ENCODE results near the gene FCRL4. TPM values are rescaled to one million over a fixed set of nuclear protein-coding genes. Genes with fewer than 3 reads are reported as not detected.

Gene FCRL4
- total RNA-seq (not detected), polyA plus RNA-seq (not detected)

GRCh38 chr1:157597959-157598667 is at the start of gene FCRL4:
Gene FCRL4, minus strand, starts transcription at chr1:157598085. Its CDS starts 141 bp downstream, at chr1:157597944.
- TF ChIP-seq SP1 (IDR thresholded peaks at IDR 0.05) = no peak
- TF ChIP-seq GABPA (IDR thresholded peaks at IDR 0.05 in 1 of 2, conservative IDR thresholded peaks at IDR 0.05 in 1 of 2) = no peak
- no peak for TF ChIP-seq ATF3 (IDR thresholded peaks at IDR 0.05)
- no peak for TF ChIP-seq CTCF (IDR thresholded peaks at IDR 0.05; ENCODE audit: low read depth, low read length, missing input control)
- no peak for TF ChIP-seq HNF4A (conservative IDR thresholded peaks at IDR 0.05)
- TF ChIP-seq RAD21 (IDR thresholded peaks at IDR 0.05) = no peak
- no peak for TF ChIP-seq MAX (IDR thresholded peaks at IDR 0.05)
- DNase-seq (ENCODE audit: low spot score) = no peak
- 67% methylated on average over 2 of the region's 2 CpGs for WGBS
- Histone ChIP-seq H3K4me1 (ENCODE audit: control insufficient read depth in 4 of 4, insufficient read depth in 4 of 4, low read length in 3 of 4) (no peaks in the 10 kb centered on the region), H3K9me3 (ENCODE audit: control insufficient read depth in 4 of 4, low read length in 3 of 4) (no peaks in the 10 kb centered on the region), H3K36me3 (ENCODE audit: control insufficient read depth in 4 of 4, insufficient read depth in 3 of 4, low read depth in 1 of 4, low read length in 3 of 4) (no peaks in the 10 kb centered on the region), H3K27ac (ENCODE audit: low read depth in 1 of 2, low read length in 2 of 2) (no peak within 1 kb of the TSS), H3K4me3 (ENCODE audit: low read depth in 1 of 3, low read length in 3 of 3) (no peak within 1 kb of the TSS), H3K9ac (ENCODE audit: low read depth in 1 of 2, low read length in 2 of 2) (no peak within 1 kb of the TSS), H3K27me3 (ENCODE audit: control insufficient read depth in 4 of 4, insufficient read depth in 4 of 4, low read length in 3 of 4) (peaks cover 0 to 7% (median 0%) of the 10 kb centered on the region in 4 donors)

GRCh38 chr1:157646144-157646543 is 48.3 kb upstream of the FCRL4 start:
- DNase-seq (ENCODE audit: low spot score) = no peak
- no peaks in the 10 kb centered on the region for H3K9me3 ChIP-seq (ENCODE audit: control insufficient read depth in 4 of 4, low read length in 3 of 4)
- H3K27ac ChIP-seq (ENCODE audit: low read depth in 1 of 2, low read length in 2 of 2) = no peak overlapping the region
- no peaks in the 10 kb centered on the region for H3K36me3 ChIP-seq (ENCODE audit: control insufficient read depth in 4 of 4, insufficient read depth in 3 of 4, low read depth in 1 of 4, low read length in 3 of 4)
- H3K9ac ChIP-seq (ENCODE audit: low read depth in 1 of 2, low read length in 2 of 2) = no peak overlapping the region
- no peak overlapping the region for H3K4me3 ChIP-seq (ENCODE audit: low read depth in 1 of 3, low read length in 3 of 3)
- TF ChIP-seq YY1 (IDR thresholded peaks at IDR 0.05) (no peak), REST (IDR thresholded peaks at IDR 0.05) (no peak), RXRA (IDR thresholded peaks at IDR 0.05) (no peak), CTCF (IDR thresholded peaks at IDR 0.05; ENCODE audit: low read depth, low read length, missing input control) (no peak), RAD21 (IDR thresholded peaks at IDR 0.05) (no peak), EGR1 (IDR thresholded peaks at IDR 0.05; ENCODE audit: low read depth in 2 of 2) (no peak), TAF1 (conservative IDR thresholded peaks at IDR 0.05) (no peak), ZBTB33 (IDR thresholded peaks at IDR 0.05) (no peak), FOXA2 (IDR thresholded peaks at IDR 0.05) (no peak), HNF4A (conservative IDR thresholded peaks at IDR 0.05) (no peak), JUND (IDR thresholded peaks at IDR 0.05) (no peak)
- no peaks in the 10 kb centered on the region for H3K27me3 ChIP-seq (ENCODE audit: control insufficient read depth in 4 of 4, insufficient read depth in 4 of 4, low read length in 3 of 4)
- H3K4me1 ChIP-seq (ENCODE audit: control insufficient read depth in 4 of 4, insufficient read depth in 4 of 4, low read length in 3 of 4) = no peaks in the 10 kb centered on the region
